ENCODE data around the gene GPANK1. TPM values are rescaled to one million over a fixed set of nuclear protein-coding genes. Genes with fewer than 3 reads are reported as not detected.

The GPANK1 gene
- total RNA-seq, 1 experiment from 2014 or later: 18.3 TPM

- CTCF ChIA-PET: no interaction called here
- no peaks in the 10 kb centered on the region for H3K27me3 ChIP-seq (ENCODE audit: control insufficient read depth, insufficient read depth, low read length)
- ATAC-seq: no peak
- H3K27ac ChIP-seq (ENCODE audit: low read length): no peak overlapping the region
- TF ChIP-seq POLR2AphosphoS5 (IDR thresholded peaks at IDR 0.05; ENCODE audit: low read depth, low read length): no peak
- TF ChIP-seq TCF7L2 (IDR thresholded peaks at IDR 0.05; ENCODE audit: low read depth, low read length): no peak
- TF ChIP-seq SIN3A (IDR thresholded peaks at IDR 0.05; ENCODE audit: borderline replicate concordance, insufficient read depth, low read depth, low read length): no peak
- TF ChIP-seq CTCF (IDR thresholded peaks at IDR 0.05): no peak
- no peak for TF ChIP-seq REST (IDR thresholded peaks at IDR 0.05; ENCODE audit: insufficient read depth in 1 of 2, low read depth in 2 of 2, low read length in 1 of 2)
- POLR2A ChIA-PET: no interaction called here
- H3K4me3 ChIP-seq (ENCODE audit: low read depth in 2 of 2, low read length in 2 of 2): no peak overlapping the region
- no peak for DNase-seq (ENCODE audit: low read depth, low spot score)
- in situ Hi-C loops (cut with HindIII; ENCODE audit: low pct_unique_long_range_greater_than_20kb, low sequenced_read_pairs): no loop called here
- peaks cover 11% of the 10 kb centered on the region; the same call in 1 of the 2 replicates for H3K4me1 ChIP-seq (ENCODE audit: control insufficient read depth, insufficient read depth, low read length)
- intact Hi-C loops (cut with micrococcal nuclease; ENCODE audit: unreplicated experiment): no loop called here
- BruUV-seq (replicated peaks): no TSS peak
- H3K36me3 ChIP-seq (ENCODE audit: control insufficient read depth, insufficient read depth, low read length): peaks cover 30% of the 10 kb centered on the region
- H3K9me3 ChIP-seq (ENCODE audit: control insufficient read depth, insufficient read depth, low read depth, low read length): no peaks in the 10 kb centered on the region
These were observed 29.7 kb downstream of the GPANK1 start for GRCh38 chr6:31634969-31635575.

GRCh38 chr6:31634131-31634530 lies 30.7 kb downstream of the GPANK1 start:
- Histone ChIP-seq H3K4me1 (ENCODE audit: control insufficient read depth, insufficient read depth, low read length) (peaks cover 11% of the 10 kb centered on the region; the same call in 1 of the 2 replicates), H3K4me3 (ENCODE audit: low read depth in 2 of 2, low read length in 2 of 2) (no peak overlapping the region), H3K36me3 (ENCODE audit: control insufficient read depth, insufficient read depth, low read length) (peaks cover 35% of the 10 kb centered on the region), H3K27ac (ENCODE audit: low read length) (0 out of 2 replicates have a peak overlapping the region, but pooled peaks have one; percentile 13), H3K27me3 (ENCODE audit: control insufficient read depth, insufficient read depth, low read length) (no peaks in the 10 kb centered on the region), H3K9me3 (ENCODE audit: control insufficient read depth, insufficient read depth, low read depth, low read length) (no peaks in the 10 kb centered on the region)
- no peak for ATAC-seq
- no TSS peak for BruUV-seq (replicated peaks)
- ChIA-PET POLR2A (no interaction called here), CTCF (interaction anchor here (0.6 kb wide), 1 partner anchor 1879 kb away, joined by 3 read pairs; no protein-coding TSS in a partner anchor)
- in situ Hi-C loops (cut with HindIII; ENCODE audit: low pct_unique_long_range_greater_than_20kb, low sequenced_read_pairs) (no loop called here), intact Hi-C loops (cut with micrococcal nuclease; ENCODE audit: unreplicated experiment) (no loop called here)
- no peak for DNase-seq (ENCODE audit: low read depth, low spot score)
- TF ChIP-seq REST (IDR thresholded peaks at IDR 0.05; ENCODE audit: insufficient read depth in 1 of 2, low read depth in 2 of 2, low read length in 1 of 2): no peak
